ES-I3 (cell line): ENCODE measurements around the gene CPSF4.

Experiments
- H3K36me3 ChIP-seq: 2 replicates; pipeline ENCODE4 v1.6.1; 2013; ENCODE audit warnings: mild to moderate bottlenecking, low read length, control low read depth, moderate library complexity; ENCODE audit not compliant: insufficient read depth
- H3K4me1 ChIP-seq: 2 replicates; pipeline ENCODE4 v1.6.1; 2013; ENCODE audit warnings: mild to moderate bottlenecking, control low read depth, low read length; ENCODE audit not compliant: insufficient read depth
- H3K9ac ChIP-seq: 2 replicates; pipeline ENCODE4 v1.6.1; 2013; ENCODE audit warnings: low read depth, mild to moderate bottlenecking, low read length, moderate library complexity
- H3K9me3 ChIP-seq: 2 replicates; pipeline ENCODE4 v1.6.1; 2013; ENCODE audit warnings: mild to moderate bottlenecking, low read length, moderate library complexity; ENCODE audit not compliant: control insufficient read depth, insufficient read depth

The CPSF4 gene

GRCh38 chr7:99438573-99439480 is at the start of gene CPSF4, which contains the start of gene PTCD1:
Gene CPSF4 (plus strand): TSS chr7:99438943. CDS start chr7:99439083, 140 bp downstream.
Gene PTCD1 (minus strand): TSS chr7:99438798. CDS start chr7:99435242, 3,556 bp downstream.
- H3K36me3 ChIP-seq = peaks cover 11% of the 10 kb centered on the region
- peaks cover 6% of the 10 kb centered on the region; the same call in 1 of the 2 replicates for H3K4me1 ChIP-seq
- peak within 1 kb of the TSS; percentile 94 for H3K9ac ChIP-seq
- H3K9me3 ChIP-seq = no peaks in the 10 kb centered on the region

GRCh38 chr7:99389772-99390171 is 49.0 kb upstream of the CPSF4 start:
- no peaks in the 10 kb centered on the region for H3K9me3 ChIP-seq
- peaks cover 2% of the 10 kb centered on the region; the same call in 1 of the 2 replicates for H3K4me1 ChIP-seq
- peaks cover 11% of the 10 kb centered on the region for H3K36me3 ChIP-seq
- no peak overlapping the region for H3K9ac ChIP-seq

GRCh38 chr7:99390941-99391602 is 47.7 kb upstream of the CPSF4 start:
- no peak overlapping the region for H3K9ac ChIP-seq
- H3K4me1 ChIP-seq = peaks cover 2% of the 10 kb centered on the region; the same call in 1 of the 2 replicates
- peaks cover 11% of the 10 kb centered on the region for H3K36me3 ChIP-seq
- no peaks in the 10 kb centered on the region for H3K9me3 ChIP-seq

GRCh38 chr7:99392046-99392445 is 46.7 kb upstream of the CPSF4 start:
- peak overlapping the region; percentile 50 for H3K9ac ChIP-seq
- no peaks in the 10 kb centered on the region for H3K9me3 ChIP-seq
- peaks cover 9% of the 10 kb centered on the region for H3K36me3 ChIP-seq
- peaks cover 2% of the 10 kb centered on the region; the same call in 1 of the 2 replicates for H3K4me1 ChIP-seq

GRCh38 chr7:99392659-99393354 is 45.9 kb upstream of the CPSF4 start:
- H3K9ac ChIP-seq = peak overlapping the region; percentile 50
- H3K9me3 ChIP-seq = no peaks in the 10 kb centered on the region
- peaks cover 14% of the 10 kb centered on the region for H3K36me3 ChIP-seq
- peaks cover 2% of the 10 kb centered on the region; the same call in 1 of the 2 replicates for H3K4me1 ChIP-seq

GRCh38 chr7:99393355-99394187 is 45.2 kb upstream of the CPSF4 start:
- Histone ChIP-seq H3K36me3 (peaks cover 9% of the 10 kb centered on the region), H3K9me3 (no peaks in the 10 kb centered on the region), H3K4me1 (peaks cover 2% of the 10 kb centered on the region; the same call in 1 of the 2 replicates), H3K9ac (peak overlapping the region; percentile 50)

GRCh38 chr7:99394188-99394502 is 44.6 kb upstream of the CPSF4 start:
- Histone ChIP-seq H3K4me1 (peaks cover 2% of the 10 kb centered on the region; the same call in 1 of the 2 replicates), H3K9ac (no peak overlapping the region), H3K9me3 (no peaks in the 10 kb centered on the region), H3K36me3 (peaks cover 9% of the 10 kb centered on the region)

GRCh38 chr7:99395616-99396327 is 43.0 kb upstream of the CPSF4 start:
- Histone ChIP-seq H3K9me3 (no peaks in the 10 kb centered on the region), H3K9ac (no peak overlapping the region), H3K4me1 (peaks cover 2% of the 10 kb centered on the region; the same call in 1 of the 2 replicates), H3K36me3 (peaks cover 19% of the 10 kb centered on the region)

GRCh38 chr7:99396418-99397296 is 42.1 kb upstream of the CPSF4 start:
- peaks cover 2% of the 10 kb centered on the region; the same call in 1 of the 2 replicates for H3K4me1 ChIP-seq
- no peaks in the 10 kb centered on the region for H3K9me3 ChIP-seq
- H3K9ac ChIP-seq = no peak overlapping the region
- peaks cover 26% of the 10 kb centered on the region for H3K36me3 ChIP-seq

GRCh38 chr7:99397297-99397983 is 41.3 kb upstream of the CPSF4 start:
- peaks cover 30% of the 10 kb centered on the region for H3K36me3 ChIP-seq
- H3K4me1 ChIP-seq = peaks cover 2% of the 10 kb centered on the region; the same call in 1 of the 2 replicates
- H3K9ac ChIP-seq = no peak overlapping the region
- no peaks in the 10 kb centered on the region for H3K9me3 ChIP-seq

GRCh38 chr7:99398891-99399445 is 39.8 kb upstream of the CPSF4 start:
- Histone ChIP-seq H3K9ac (no peak overlapping the region), H3K9me3 (no peaks in the 10 kb centered on the region), H3K36me3 (peaks cover 38% of the 10 kb centered on the region), H3K4me1 (no peaks in the 10 kb centered on the region)

GRCh38 chr7:99399597-99399996 is 39.1 kb upstream of the CPSF4 start:
- H3K9ac ChIP-seq = no peak overlapping the region
- peaks cover 41% of the 10 kb centered on the region for H3K36me3 ChIP-seq
- no peaks in the 10 kb centered on the region for H3K4me1 ChIP-seq
- H3K9me3 ChIP-seq = no peaks in the 10 kb centered on the region
